ENCODE data around the gene MUC5AC.
"Not testable (repeated sequence)": the region's sequence is repeated elsewhere in the genome, so short reads cannot be mapped to it uniquely, and the experiment has no call there.

The MUC5AC gene

GRCh38 chr11:1205987-1206331, 48.2 kb downstream of the MUC5AC start:
- DNase-seq (ENCODE audit: low spot score): no peak

GRCh38 chr11:1206391-1207271, 48.9 kb downstream of the MUC5AC start:
- no peak for DNase-seq (ENCODE audit: low spot score)

- no peak for DNase-seq (ENCODE audit: low spot score)
Observed at GRCh38 chr11:1207401-1208143, 49.8 kb downstream of the MUC5AC start.

- DNase-seq (ENCODE audit: low spot score): no peak
Observed at GRCh38 chr11:1208144-1208393, 50.3 kb downstream of the MUC5AC start.

- DNase-seq (ENCODE audit: low spot score): no peak
Observed at GRCh38 chr11:1208394-1209261, 50.9 kb downstream of the MUC5AC start.

- DNase-seq (ENCODE audit: low spot score): no peak
Observed at GRCh38 chr11:1209371-1210057, 51.8 kb downstream of the MUC5AC start.

- DNase-seq (ENCODE audit: low spot score): no peak
Observed at GRCh38 chr11:1211838-1212237, 54.1 kb downstream of the MUC5AC start.

GRCh38 chr11:1215826-1216225, 58.1 kb downstream of the MUC5AC start:
- not testable (repeated sequence) for DNase-seq (ENCODE audit: low spot score)

- no peak for DNase-seq (ENCODE audit: low spot score)
Observed at GRCh38 chr11:1217151-1217550, 59.4 kb downstream of the MUC5AC start.

- DNase-seq (ENCODE audit: low spot score): no peak
Observed at GRCh38 chr11:1218256-1218787, 60.6 kb downstream of the MUC5AC start.

GRCh38 chr11:1218788-1219445, 61.2 kb downstream of the MUC5AC start:
- DNase-seq (ENCODE audit: low spot score): no peak

GRCh38 chr11:1219446-1219833, 61.7 kb downstream of the MUC5AC start:
- DNase-seq (ENCODE audit: low spot score): no peak

- no peak for DNase-seq (ENCODE audit: low spot score)
Observed at GRCh38 chr11:1219834-1220815, 62.4 kb downstream of the MUC5AC start.

- DNase-seq (ENCODE audit: low spot score): no peak
Observed at GRCh38 chr11:1220941-1221721, 63.4 kb downstream of the MUC5AC start.

GRCh38 chr11:1221848-1222311, 64.1 kb downstream of the MUC5AC start:
- no peak for DNase-seq (ENCODE audit: low spot score)

GRCh38 chr11:1222491-1223345, 65.0 kb downstream of the MUC5AC start, which contains the start of gene MUC5B:
TSS of gene MUC5B (plus strand) at chr11:1223066. CDS start at chr11:1223124, 58 bp downstream.
- no peak for DNase-seq (ENCODE audit: low spot score)

GRCh38 chr11:1223346-1224110, 65.8 kb downstream of the MUC5AC start:
- DNase-seq (ENCODE audit: low spot score): no peak

Measured in SK-N-DZ (cell line).